GM18507 (cell line): ENCODE data around the gene FUT3.

Experiments used
- DNase-seq: peaks from one replicate; pipeline ENCODE4 v3.0.0; 2011; ENCODE audit warnings: low read depth; ENCODE audit not compliant: insufficient read length; ENCODE audit errors: extremely low spot score
- FAIRE-seq: peaks from 2 replicates; lab custom pipeline; 2011; peaks lifted over from hg19 to GRCh38; lab: Jason Lieb, UNC

The FUT3 gene

DNA sequence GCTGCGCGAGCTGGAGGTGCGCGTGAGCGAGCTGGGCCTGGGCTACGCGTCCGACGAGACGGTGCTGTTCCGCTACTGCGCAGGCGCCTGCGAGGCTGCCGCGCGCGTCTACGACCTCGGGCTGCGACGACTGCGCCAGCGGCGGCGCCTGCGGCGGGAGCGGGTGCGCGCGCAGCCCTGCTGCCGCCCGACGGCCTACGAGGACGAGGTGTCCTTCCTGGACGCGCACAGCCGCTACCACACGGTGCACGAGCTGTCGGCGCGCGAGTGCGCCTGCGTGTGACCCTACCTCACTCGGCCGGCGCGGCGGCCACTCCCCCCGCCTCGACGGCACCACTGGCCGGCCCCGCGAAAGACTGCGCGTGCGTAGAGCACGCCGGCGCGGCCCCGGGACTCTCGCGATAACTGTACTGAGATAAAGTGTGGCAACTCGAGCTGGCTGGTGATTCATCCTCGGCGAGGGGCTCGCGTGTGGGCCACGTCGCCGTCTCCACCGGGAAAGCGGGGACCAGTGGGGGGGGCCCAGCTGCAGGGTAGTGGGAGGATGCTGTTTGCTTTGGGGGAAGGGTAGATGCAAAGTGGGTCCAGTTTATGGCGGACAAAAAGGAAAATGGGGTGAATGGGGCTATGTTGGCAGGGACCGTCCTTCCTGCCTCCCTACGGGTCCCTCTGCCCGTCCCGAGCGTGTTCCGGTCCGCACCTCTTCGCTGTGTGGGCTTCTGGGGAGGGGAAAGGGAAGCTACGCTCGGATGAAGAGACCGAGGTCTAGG lies 23.2 kb downstream of the FUT3 start:
- FAIRE-seq: peak; percentile 83
- peak; percentile 81 for DNase-seq

GRCh38 chr19:5827342-5827890 lies 23.8 kb downstream of the FUT3 start:
- FAIRE-seq: no peak

DNA sequence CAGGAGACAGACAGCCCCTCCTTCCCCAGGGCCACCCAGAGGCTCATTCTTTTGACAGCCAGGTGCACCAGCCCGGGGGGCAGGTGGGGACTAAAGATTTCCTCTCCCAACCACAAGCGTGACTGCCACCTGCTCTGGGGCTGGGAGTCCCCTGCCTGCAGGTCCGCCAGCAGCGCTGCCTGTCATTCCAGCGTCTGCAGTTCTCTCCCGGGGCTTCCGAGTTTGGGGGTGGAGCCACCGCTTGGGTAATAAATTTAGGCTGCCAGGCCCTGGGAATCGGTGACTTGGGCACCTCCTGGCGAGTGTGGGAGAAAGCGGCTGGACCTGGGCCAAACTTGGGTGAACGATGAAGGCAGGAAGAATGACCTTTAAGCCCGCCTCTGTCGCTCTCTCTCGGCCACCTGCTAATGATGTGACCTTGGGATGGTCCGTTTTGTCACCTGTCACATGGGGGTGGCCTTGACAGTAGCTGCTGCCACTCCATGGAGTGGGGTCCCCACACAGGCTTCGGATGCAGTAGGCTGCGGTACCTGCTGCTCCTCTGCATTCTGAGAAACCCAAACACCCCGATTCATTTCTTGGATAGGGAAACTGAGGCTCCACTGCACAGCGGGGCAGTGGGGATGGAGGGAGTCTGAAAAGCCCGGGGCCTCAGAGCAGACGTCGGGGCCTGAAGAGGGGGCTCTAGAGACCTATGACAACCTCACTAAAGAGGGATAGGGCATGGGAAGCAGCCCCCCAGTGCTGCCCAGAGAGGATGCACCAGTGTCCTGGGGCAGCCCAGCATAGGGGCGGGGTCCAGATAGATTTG lies 24.5 kb downstream of the FUT3 start:
- no peak for DNase-seq
- peak; percentile 41 for FAIRE-seq

More at GRCh38 chr19:5827342-5827890, 23.8 kb downstream of the FUT3 start:
- no peak for DNase-seq

DNA sequence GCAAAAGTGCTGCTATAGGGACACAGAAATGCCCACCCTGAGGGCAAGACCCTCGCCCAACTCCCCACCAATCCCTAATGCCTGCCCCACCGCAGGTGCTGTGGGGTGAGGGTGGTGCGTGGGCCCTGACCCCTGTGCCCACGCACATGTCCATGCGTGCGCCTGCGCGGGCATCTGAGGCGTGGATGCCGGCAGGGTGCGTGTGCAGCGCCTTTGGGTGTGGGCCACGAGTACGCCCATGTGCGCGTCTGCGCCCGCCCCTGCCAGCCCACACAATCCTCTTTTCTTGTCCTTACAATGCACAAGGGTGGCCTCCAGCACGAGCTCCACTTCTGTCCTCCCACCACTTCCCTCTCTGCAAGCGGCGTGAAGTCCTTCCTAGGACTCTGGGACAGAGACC lies 26.1 kb downstream of the FUT3 start:
- FAIRE-seq (no peak), DNase-seq (no peak)

GRCh38 chr19:5824751-5825150 lies 26.5 kb downstream of the FUT3 start:
- FAIRE-seq (no peak), DNase-seq (no peak)

DNA sequence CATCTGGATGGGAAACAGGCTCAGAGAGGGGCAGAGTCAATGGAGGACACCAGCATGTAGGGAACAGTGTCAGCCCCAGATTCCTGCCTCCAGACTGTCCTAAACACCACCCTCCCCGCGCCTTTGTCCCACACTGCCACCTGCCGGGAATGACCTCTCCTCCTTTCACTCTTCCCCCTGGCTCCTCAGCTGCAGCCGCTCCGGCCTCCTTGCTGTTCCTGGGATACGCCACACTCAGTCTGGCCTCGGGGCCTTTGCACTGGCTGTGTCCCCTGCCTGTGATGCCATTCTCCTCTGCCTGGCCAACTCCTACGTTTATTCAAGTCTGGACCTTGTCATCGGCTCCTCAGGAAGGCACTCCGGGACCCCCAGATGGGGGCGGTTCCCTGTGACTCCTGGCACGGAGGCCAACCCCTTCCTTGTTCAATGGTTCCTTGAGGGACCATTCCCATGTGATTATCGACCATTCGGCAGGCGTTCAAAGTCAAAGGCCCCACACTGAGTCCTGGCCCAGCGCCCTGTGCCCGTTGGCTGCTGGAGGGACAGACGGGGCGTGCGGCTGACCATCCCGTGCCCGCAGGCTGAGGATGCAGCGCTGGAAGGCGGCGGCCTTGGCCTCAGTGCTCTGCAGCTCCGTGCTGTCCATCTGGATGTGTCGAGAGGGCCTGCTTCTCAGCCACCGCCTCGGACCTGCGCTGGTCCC lies 27.5 kb downstream of the FUT3 start:
- DNase-seq (no peak), FAIRE-seq (no peak)

GRCh38 chr19:5822181-5822844 lies 28.9 kb downstream of the FUT3 start:
- FAIRE-seq (no peak), DNase-seq (no peak)

DNA sequence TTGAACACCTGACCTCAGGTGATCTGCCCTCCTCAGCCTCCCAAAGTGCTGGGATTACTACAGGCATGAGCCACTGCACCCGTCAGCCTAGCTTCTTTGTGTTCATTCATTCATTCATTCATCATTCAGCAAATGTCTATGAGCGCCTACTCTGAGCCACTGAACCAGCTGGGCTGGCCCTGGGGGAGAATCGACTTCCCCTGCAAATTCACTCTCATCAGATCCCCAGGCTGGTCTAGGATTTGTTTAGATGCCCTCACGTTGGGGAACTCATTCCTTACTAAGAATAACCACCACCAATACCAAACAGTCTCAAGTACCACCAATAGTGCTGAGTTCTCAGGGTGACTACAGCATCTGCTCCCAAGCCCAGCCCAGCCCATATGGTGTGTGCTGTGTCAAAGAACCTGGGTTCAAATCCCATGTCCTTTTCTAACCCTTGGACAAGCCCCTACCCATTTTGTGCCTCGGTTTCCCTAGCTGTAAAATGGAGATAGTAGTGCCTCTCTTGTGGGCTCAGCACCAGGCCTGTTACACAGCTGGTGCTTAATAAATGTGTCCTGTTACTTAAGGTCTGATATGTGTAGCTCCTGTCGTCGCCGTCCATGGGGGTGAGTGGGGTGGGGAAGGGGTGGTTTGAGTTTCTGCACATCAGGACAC lies 29.6 kb downstream of the FUT3 start:
- DNase-seq (no peak), FAIRE-seq (no peak)

DNA sequence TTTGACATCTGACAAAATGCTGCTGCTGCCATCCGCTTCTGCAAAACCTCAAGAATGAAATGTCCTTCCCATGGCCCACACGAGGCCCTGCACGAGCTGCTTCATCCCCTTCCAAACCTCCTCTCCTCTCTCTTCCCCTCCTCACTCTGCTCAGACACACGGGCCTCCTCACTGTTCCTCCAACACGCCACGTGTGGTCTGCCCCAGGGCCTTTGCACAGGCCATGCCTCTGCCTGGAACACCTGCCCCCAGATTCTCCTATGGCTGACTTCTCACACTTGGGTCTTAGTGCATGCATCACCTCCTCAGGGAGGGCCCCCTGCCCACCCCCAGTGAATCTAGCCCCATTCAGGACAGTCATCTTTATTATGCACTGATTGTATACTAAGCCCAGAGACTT lies 30.5 kb downstream of the FUT3 start:
- DNase-seq (no peak), FAIRE-seq (no peak)

- DNase-seq (no peak), FAIRE-seq (no peak)
Observed at GRCh38 chr19:5818594-5818993, 32.7 kb downstream of the FUT3 start.

GRCh38 chr19:5817218-5817617 lies 34.0 kb downstream of the FUT3 start:
- no peak for DNase-seq
- FAIRE-seq: no peak

- DNase-seq (no peak), FAIRE-seq (no peak)
Observed at GRCh38 chr19:5814852-5815246, 36.4 kb downstream of the FUT3 start.

- DNase-seq: no peak
- FAIRE-seq: no peak
Observed at GRCh38 chr19:5814123-5814851, 37.0 kb downstream of the FUT3 start.

DNA sequence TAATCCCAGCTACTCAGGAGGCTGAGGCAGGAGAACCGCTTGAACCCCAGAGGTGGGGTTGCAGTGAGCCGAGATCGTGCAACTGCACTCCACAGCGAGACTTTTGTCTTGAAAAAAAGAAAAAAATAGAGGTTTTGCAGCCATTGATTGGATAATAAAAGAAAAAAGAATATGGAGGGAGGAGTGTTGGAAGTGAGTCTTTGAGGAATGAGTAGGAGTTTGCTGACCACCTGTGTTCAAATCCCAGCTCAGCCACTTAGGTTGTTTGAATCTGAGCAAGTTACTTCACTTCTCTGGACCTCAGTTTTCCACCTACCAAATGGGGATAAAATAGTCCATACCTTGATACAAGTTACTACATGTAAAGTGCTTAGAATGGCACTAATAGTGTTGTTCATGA lies 40.1 kb downstream of the FUT3 start:
- FAIRE-seq (no peak), DNase-seq (no peak)

DNA sequence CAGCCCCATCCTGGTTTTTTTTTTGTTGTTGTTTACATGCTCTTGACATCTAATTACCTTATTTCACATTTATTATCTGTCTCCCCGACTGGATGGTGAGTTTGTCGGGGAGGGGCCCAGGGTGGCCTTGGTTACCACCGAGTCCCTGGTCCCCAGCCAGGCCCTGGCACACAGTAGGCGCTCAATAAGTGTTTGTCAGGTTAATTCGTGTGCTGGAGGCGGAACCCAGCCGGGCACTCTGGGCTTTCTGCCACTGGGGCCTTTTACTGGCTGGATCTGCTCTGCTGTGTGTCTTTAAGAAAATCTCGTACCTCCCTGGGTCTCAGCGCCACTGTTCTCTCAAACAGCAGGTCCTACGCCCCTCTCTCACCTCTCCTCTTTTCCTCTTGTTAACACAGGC lies 41.8 kb downstream of the FUT3 start:
- FAIRE-seq: no peak
- DNase-seq: no peak

DNA sequence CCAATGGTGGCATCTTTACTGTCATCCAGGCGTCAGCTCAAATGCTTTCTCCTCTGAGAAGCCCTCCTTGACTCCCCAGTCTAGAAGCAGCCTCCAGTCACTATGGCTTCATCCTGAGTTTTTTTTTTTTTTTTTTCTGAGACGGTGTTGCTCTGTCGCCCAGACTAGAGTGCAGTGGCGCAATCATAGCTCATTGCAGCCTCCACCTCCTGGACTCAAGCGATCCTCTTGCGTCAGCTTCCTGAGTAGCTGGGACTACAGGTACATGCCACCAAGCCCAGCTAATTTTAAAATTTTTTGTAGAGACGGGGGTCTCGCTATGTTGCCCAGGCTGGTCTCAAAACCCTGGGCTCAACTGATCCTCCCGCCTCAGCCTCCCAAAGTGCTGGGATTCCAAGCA lies 42.2 kb downstream of the FUT3 start:
- no peak for DNase-seq
- no peak for FAIRE-seq

DNA sequence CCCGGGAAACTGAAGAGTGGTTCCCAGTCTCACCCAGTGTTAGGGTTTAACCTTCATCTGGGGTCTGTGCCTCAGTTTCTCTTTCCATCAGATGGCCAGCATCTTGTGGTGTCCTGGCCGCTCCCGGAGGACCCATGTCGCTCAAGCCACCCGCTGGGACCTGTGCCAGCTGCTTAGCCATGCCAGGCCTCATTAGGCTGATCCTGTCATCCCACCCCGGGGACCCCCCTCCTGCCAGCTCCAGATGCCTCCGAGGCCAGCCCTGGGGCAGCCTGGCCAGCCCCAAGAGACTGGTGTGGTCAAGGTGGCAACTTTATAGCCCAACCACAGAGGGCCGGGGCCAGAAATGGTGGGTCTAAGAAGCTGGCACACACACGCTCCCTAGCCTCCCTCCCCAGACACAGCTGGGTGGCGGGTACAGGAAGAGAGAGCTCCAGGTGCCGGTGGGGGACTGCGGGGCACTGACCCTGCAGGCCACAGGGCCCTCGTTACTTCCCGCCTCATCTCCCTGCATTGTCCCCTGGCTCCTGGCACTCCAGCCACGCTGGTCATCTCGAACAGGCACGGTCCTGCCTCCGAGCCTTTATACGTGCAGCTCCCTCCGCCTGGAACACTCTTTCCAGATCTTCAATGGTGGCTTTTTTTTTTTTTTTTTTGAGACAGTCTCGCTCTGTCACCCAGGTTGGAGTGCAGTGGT lies 43.0 kb downstream of the FUT3 start:
- no peak for DNase-seq
- no peak for FAIRE-seq

DNA sequence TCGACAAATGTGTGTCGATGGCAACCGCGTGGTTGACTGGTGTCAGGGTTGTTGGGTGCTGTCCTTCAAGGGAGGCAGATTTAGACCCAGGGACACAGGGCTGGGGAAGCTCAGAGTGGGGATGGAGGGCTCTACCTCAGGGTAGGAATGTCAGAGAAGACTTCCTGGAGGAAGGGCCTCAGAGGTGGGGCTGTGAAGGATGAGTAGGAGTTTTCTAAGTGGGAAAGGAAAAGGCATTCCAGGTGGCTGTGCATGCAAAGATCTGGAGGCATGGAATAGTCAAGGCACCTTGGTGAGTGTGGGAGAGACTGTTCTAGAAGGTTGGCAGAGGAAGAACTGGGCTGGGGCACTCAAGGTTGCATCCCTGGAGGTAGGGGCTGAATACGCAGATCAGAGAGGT lies 44.3 kb downstream of the FUT3 start:
- FAIRE-seq (no peak), DNase-seq (no peak)
